LNCaP clone FGC (cell line): ENCODE data around the gene CFAP100.

ENCODE experiments used
- DNase-seq: peaks from one replicate; pipeline ENCODE4 v3.0.0-alpha.2; 2011; ENCODE audit warnings: low read depth
- H3K4me3 ChIP-seq: 2 replicates; pipeline ENCODE4 v1.5.1; 2011; ENCODE audit warnings: mild to moderate bottlenecking, low read depth, low read length, control low read depth
- TF ChIP-seq, protein P1 (sequence below): IDR thresholded peaks from 2 replicates; pipeline ENCODE4 v1.5.1; 2012; ENCODE audit warnings: mild to moderate bottlenecking; ENCODE audit not compliant: control insufficient read depth, insufficient read depth; ENCODE audit errors: extremely low read depth

Gene CFAP100

DNA sequence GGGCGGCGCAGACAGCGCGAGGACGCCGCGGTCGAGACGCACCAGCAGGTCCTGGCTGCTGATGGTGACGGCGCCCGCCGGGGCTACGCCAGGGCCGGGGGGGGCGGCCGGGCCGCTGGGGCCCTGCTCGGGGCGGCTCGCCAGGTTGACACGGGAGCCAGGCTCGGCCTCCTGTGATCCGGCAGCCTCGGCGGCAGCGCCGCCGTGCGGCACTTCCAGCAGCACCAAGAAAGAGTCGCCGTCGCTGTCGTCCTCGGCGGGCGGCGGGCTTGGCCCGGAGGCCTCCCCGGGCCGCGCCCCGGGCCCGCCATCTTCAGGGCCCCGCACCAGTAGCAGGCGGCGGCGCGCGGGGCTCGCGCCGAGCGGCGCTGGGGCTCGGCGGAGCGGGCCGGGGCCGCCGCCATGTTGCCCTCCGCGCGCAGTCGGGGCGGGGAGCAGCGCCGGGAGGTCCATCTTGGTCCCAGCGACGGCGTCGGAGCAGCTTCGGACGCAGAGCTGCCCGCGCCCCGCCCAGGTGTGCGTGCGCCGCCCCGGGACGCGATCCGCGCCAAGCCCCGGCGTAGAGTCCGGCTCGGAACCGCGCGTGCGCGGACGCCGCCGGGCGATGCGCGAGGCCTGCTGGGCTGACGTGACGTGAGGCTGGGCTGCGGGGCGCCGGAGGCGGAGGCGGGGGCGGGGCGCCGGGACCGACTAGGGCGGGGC, 80.9 kb downstream of the CFAP100 start, which contains the start of gene ZXDC:
Gene ZXDC (minus strand): TSS at position 479 of the 702 bp plus-strand sequence. CDS start 26 bp downstream, at position 453.
- peak; percentile 76 for DNase-seq
- H3K4me3 ChIP-seq = peak within 1 kb of the TSS; percentile 69
- TF ChIP-seq, protein P1, sequence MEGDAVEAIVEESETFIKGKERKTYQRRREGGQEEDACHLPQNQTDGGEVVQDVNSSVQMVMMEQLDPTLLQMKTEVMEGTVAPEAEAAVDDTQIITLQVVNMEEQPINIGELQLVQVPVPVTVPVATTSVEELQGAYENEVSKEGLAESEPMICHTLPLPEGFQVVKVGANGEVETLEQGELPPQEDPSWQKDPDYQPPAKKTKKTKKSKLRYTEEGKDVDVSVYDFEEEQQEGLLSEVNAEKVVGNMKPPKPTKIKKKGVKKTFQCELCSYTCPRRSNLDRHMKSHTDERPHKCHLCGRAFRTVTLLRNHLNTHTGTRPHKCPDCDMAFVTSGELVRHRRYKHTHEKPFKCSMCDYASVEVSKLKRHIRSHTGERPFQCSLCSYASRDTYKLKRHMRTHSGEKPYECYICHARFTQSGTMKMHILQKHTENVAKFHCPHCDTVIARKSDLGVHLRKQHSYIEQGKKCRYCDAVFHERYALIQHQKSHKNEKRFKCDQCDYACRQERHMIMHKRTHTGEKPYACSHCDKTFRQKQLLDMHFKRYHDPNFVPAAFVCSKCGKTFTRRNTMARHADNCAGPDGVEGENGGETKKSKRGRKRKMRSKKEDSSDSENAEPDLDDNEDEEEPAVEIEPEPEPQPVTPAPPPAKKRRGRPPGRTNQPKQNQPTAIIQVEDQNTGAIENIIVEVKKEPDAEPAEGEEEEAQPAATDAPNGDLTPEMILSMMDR = peak; percentile 67

DNA sequence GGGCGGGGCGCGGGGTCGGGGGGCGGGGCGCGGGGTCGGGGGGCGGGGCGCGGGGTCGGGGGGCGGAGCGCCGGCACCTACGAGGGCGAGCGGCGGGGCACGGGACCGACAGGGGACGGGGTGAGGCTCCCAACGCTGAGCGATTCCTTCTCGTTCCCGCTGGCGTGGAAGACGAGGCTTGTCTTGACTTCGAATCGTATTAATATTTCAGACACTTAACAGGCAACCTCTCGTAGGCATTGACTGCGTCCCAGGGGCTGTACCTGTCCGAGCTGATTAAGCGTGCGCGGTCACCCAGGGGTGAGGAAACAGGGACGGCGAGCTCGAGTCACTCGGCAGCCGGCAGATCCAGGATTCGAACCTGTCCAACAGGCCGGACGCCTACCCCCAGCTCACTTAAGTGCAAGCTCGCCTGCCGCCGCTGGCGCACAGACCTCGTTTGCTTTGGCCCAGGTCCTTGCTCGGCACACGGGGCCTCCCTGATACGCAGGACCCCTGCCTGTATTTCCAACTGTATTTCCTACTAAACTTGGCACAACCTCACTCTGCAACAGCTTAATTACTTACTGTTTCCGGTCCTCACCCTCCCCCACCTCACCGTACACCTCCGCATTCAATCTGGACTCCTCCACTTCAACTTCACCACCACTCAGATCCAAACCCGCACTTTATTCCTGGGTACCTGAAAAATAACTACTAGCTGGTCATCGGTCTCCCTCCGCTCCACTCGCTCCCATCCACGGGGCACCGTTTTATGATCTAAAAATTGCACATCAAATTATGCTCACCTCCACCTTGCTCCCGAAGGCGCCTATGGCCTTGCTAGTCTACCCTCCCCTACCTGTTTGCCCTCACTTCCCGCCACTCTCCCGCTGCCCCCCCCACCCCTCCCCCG, 81.7 kb downstream of the CFAP100 start:
- peak overlapping the region; percentile 67 for H3K4me3 ChIP-seq
- DNase-seq = peak; percentile 66
- TF ChIP-seq, protein P1 = no peak

DNA sequence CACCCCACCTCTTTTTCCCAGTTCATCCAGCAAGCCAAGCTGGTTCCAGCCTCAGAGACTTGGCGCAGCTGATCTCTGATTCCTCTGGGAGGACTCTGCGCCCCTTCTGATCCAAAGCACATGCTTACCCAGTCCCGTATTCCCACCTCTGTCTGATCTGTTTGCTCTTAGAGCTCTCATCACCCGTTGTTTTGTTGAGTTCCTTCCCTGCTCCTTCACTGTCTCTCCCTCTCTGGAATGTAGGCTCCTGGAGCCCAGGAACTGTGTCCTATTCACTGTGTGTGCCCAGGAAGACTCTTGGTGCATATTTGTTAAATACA, 82.3 kb downstream of the CFAP100 start:
- no peak for DNase-seq
- TF ChIP-seq, protein P1 = no peak
- H3K4me3 ChIP-seq = no peak overlapping the region

DNA sequence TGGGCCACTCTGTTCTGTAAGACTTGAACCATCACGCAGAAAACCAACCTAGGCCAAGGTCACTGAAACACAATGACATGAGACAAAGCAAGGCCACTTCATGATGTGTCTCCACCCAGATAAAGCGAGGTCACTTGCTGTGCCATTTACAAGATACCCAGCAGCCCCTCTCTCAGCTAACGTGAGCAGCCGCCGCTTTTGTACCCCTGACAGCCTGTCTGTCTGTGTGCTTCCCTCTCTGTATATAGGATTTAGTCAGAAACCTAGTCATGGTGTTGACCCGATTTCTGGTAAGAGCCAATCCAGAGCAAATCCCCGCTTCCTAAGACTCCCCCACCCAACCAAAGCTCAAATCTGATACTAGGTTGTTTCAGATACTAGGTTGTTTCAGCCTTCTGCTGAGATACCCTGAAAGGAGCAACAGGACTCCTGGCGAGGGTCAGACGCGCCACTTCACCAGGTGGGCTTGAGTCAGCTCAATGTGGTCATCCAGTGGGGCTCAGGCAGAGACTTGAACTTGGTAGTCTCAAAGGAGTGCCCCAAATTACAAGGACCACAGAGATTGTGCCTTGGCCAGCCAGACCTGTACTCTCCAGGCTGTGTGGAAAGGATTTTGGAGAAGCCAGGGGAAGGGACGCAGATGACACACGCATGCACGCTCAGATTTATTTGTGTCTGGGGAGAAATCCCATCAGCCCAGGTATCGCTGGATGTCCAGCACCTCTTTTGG, 84.0 kb downstream of the CFAP100 start:
- TF ChIP-seq, protein P1 = no peak
- no peak for DNase-seq
- no peak overlapping the region for H3K4me3 ChIP-seq

DNA sequence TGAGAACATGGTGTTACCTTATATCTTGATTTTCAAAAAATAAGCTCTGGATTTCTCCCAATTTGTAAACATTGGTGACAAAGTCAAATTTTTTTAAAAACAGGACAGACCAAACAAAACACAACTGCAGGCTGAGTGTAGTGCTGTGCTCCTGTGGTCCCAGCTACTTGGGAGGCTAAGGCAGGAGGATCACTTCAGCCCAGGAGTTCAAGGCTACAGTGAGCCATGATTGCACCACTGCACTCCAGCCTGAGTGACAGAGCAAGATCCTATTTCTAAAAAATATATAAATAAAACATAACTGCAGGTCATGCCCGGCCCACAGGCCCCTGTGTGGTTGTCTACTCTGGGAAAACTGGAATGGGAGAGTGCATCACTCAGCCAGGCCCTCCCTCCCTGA, 84.9 kb downstream of the CFAP100 start:
- TF ChIP-seq, protein P1 = no peak
- DNase-seq = no peak
- no peak overlapping the region for H3K4me3 ChIP-seq

DNA sequence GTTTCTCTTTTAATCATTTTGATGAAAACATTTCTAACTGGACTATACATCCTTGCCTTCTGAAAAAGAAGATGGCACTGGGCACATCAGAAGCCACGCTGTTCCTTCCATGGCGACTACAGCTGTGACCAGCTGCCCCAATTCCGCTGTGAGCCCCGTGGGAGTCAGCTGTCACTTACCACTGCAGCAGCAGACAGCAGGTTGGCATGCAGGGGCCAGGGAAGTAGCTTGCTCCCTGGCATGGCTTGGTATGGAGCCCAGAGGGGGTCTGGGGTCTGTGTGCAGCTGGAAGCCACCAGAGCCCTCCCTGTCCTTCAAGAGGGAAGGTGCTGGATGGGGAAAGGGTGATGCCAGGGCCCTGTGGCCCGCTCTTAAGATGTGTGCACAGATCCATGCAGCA, 85.5 kb downstream of the CFAP100 start:
- TF ChIP-seq, protein P1 = no peak
- no peak overlapping the region for H3K4me3 ChIP-seq
- no peak for DNase-seq
